ENCODE measurements around the gene PLB1. TPM values are rescaled to one million over a fixed set of nuclear protein-coding genes. Genes with fewer than 3 reads are reported as not detected.

PLB1 gene
- total and polyA plus RNA-seq, 5 donors: 0.86 to 2.7 (median 2.2) TPM

DNA sequence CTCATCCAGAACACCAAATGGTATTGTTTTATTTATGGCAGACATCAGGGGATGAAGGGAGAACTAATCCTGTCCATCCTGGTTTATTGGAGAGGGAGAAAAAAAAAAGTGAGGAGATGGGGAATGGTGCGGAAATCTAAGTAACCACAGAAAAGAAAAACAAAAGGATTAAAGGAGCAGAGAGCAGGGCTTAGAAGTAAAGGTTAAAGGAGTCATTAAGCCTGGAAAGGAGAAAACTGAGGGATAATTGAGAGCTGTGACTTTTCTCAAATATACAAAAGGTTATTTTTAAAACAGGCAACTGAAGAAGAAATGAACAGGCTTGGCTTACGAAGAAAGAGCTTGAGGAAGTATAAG lies 128.6 kb downstream of the PLB1 start:
- H3K9me3 ChIP-seq (ENCODE audit: control insufficient read depth, low read length): no peaks in the 10 kb centered on the region
- intact Hi-C loops (cut with DNase I): no loop called here

GRCh38 chr2:28624793-28625701 lies 129.2 kb downstream of the PLB1 start:
- peak overlapping the region; percentile 90 for H3K27ac ChIP-seq (ENCODE audit: low read length)
- 46% methylated on average over 19 of the region's 19 CpGs for WGBS
- H3K27me3 ChIP-seq (ENCODE audit: control insufficient read depth, insufficient read depth): no peaks in the 10 kb centered on the region
- no peak overlapping the region for H3K4me3 ChIP-seq (ENCODE audit: low read length)
- intact Hi-C loops (cut with DNase I): no loop called here
- peaks cover 34% of the 10 kb centered on the region for H3K4me1 ChIP-seq (ENCODE audit: control insufficient read depth, insufficient read depth, low read length)
- ATAC-seq: peak; percentile 60 to 76
- DNase-seq: peak; percentile 49 to 88 (median 79)
- no peaks in the 10 kb centered on the region for H3K9me3 ChIP-seq (ENCODE audit: control insufficient read depth, low read length)

More for the DNA sequence above, 128.6 kb downstream of the PLB1 start:
- ATAC-seq: no peak
- Histone ChIP-seq H3K27ac (ENCODE audit: low read length) (peak overlapping the region; percentile 18), H3K27me3 (ENCODE audit: control insufficient read depth, insufficient read depth) (no peaks in the 10 kb centered on the region), H3K4me3 (ENCODE audit: low read length) (no peak overlapping the region), H3K4me1 (ENCODE audit: control insufficient read depth, insufficient read depth, low read length) (peaks cover 33% of the 10 kb centered on the region)
- WGBS: 44% methylated on average over 2 of the region's 2 CpGs
- DNase-seq: no peak

DNA sequence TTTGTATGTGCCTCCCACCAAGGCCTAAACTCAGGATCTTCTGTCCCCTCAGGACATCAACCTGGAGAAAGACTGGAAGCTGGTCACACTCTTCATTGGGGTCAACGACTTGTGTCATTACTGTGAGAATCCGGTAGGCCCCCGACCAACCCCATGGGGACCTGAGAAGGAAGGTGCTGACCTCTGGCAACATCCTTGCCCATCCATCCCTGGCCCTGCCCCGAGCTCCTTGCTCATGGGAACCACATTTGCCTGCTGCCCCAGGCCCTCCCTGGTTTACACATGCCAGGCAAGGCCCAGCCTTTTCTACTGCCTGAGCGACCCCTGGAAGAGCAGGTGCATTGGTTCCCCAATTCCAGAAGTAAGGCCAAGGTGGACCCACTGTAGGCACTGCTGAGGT lies 130.5 kb downstream of the PLB1 start:
- Histone ChIP-seq H3K9me3 (ENCODE audit: control insufficient read depth, low read length) (no peaks in the 10 kb centered on the region), H3K4me1 (ENCODE audit: control insufficient read depth, insufficient read depth, low read length) (peaks cover 27% of the 10 kb centered on the region), H3K4me3 (ENCODE audit: low read length) (no peak overlapping the region), H3K27ac (ENCODE audit: low read length) (peak overlapping the region; percentile 88), H3K27me3 (ENCODE audit: control insufficient read depth, insufficient read depth) (no peaks in the 10 kb centered on the region)
- ATAC-seq (no peak), DNase-seq (no peak)
- WGBS: 90% methylated on average over 4 of the region's 5 CpGs
- intact Hi-C loops (cut with DNase I): no loop called here

- Histone ChIP-seq H3K4me3 (ENCODE audit: low read length) (no peak overlapping the region), H3K9me3 (ENCODE audit: control insufficient read depth, low read length) (no peaks in the 10 kb centered on the region), H3K27me3 (ENCODE audit: control insufficient read depth, insufficient read depth) (no peaks in the 10 kb centered on the region), H3K4me1 (ENCODE audit: control insufficient read depth, insufficient read depth, low read length) (peaks cover 25% of the 10 kb centered on the region), H3K27ac (ENCODE audit: low read length) (peak overlapping the region; percentile 88)
- ATAC-seq (peak; percentile 57 to 74), DNase-seq (peak in 1 of 3 donors; percentile 82)
- intact Hi-C loops (cut with DNase I): no loop called here
- WGBS: 60% methylated on average over 7 of the region's 7 CpGs
Measured at GRCh38 chr2:28626891-28627421, 131.1 kb downstream of the PLB1 start.

- Histone ChIP-seq H3K27ac (ENCODE audit: low read length) (peak overlapping the region; percentile 65), H3K4me1 (ENCODE audit: control insufficient read depth, insufficient read depth, low read length) (peaks cover 25% of the 10 kb centered on the region), H3K4me3 (ENCODE audit: low read length) (no peak overlapping the region), H3K9me3 (ENCODE audit: control insufficient read depth, low read length) (no peaks in the 10 kb centered on the region), H3K27me3 (ENCODE audit: control insufficient read depth, insufficient read depth) (no peaks in the 10 kb centered on the region)
- ATAC-seq (peak; percentile 2 to 8), DNase-seq (peak in 1 of 3 donors; percentile 64)
- 85% methylated on average over 5 of the region's 5 CpGs for WGBS
- intact Hi-C loops (cut with DNase I): no loop called here
Measured at GRCh38 chr2:28627722-28628480, 132.0 kb downstream of the PLB1 start.

GRCh38 chr2:28628506-28628905 lies 132.6 kb downstream of the PLB1 start:
- Histone ChIP-seq H3K27me3 (ENCODE audit: control insufficient read depth, insufficient read depth) (no peaks in the 10 kb centered on the region), H3K4me3 (ENCODE audit: low read length) (no peak overlapping the region), H3K27ac (ENCODE audit: low read length) (peak overlapping the region; percentile 65), H3K9me3 (ENCODE audit: control insufficient read depth, low read length) (no peaks in the 10 kb centered on the region), H3K4me1 (ENCODE audit: control insufficient read depth, insufficient read depth, low read length) (peaks cover 26% of the 10 kb centered on the region)
- ATAC-seq: no peak
- no peak for DNase-seq
- 99% methylated on average over 8 of the region's 8 CpGs for WGBS
- intact Hi-C loops (cut with DNase I): no loop called here

DNA sequence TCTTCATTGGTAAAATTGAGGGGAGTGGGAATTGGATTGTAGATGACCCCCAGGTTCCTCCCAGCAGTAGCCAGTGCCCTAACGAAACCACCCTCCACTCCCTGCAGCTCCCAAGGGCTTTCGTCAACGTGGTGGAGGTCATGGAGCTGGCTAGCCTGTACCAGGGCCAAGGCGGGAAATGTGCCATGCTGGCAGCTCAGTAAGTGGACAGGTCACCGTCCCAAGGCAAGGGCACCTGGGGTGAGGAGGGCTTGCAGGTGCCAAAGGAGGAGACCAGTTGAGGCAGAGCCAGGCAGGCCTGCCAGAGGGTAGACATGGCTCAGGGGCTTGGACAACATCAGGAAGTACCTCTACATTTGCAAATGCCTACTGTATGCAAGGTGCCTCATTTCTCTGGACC lies 133.1 kb downstream of the PLB1 start:
- ATAC-seq (no peak), DNase-seq (no peak)
- H3K9me3 ChIP-seq (ENCODE audit: control insufficient read depth, low read length): no peaks in the 10 kb centered on the region
- intact Hi-C loops (cut with DNase I): no loop called here
- no peaks in the 10 kb centered on the region for H3K27me3 ChIP-seq (ENCODE audit: control insufficient read depth, insufficient read depth)
- H3K4me1 ChIP-seq (ENCODE audit: control insufficient read depth, insufficient read depth, low read length): peaks cover 29% of the 10 kb centered on the region
- H3K27ac ChIP-seq (ENCODE audit: low read length): no peak overlapping the region
- WGBS: 68% methylated on average over 5 of the region's 5 CpGs
- no peak overlapping the region for H3K4me3 ChIP-seq (ENCODE audit: low read length)

DNA sequence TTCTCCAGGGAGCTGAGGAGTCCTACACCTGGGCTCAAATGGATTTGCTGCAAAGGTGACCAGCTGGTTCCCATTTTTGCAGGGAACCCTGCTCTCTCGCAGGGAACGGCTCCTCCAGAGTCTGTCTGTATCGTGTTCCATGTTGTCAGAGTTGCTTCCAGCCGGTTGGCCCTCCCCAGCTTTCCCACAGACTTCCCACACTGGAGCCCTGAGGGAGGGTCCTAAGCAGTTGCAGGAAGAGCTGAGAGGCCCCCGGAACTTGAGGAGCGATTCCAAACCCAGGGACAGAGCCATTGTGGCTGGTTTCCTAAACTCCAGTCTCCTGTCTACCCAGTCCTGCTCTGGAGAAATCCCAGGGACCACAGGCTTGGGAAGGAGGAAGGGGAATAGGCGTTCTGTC lies 134.1 kb downstream of the PLB1 start:
- 78% methylated on average over 7 of the region's 7 CpGs for WGBS
- H3K4me3 ChIP-seq (ENCODE audit: low read length): no peak overlapping the region
- H3K9me3 ChIP-seq (ENCODE audit: control insufficient read depth, low read length): no peaks in the 10 kb centered on the region
- peaks cover 29% of the 10 kb centered on the region for H3K4me1 ChIP-seq (ENCODE audit: control insufficient read depth, insufficient read depth, low read length)
- no peaks in the 10 kb centered on the region for H3K27me3 ChIP-seq (ENCODE audit: control insufficient read depth, insufficient read depth)
- ATAC-seq: no peak
- intact Hi-C loops (cut with DNase I): no loop called here
- no peak overlapping the region for H3K27ac ChIP-seq (ENCODE audit: low read length)
- no peak for DNase-seq

DNA sequence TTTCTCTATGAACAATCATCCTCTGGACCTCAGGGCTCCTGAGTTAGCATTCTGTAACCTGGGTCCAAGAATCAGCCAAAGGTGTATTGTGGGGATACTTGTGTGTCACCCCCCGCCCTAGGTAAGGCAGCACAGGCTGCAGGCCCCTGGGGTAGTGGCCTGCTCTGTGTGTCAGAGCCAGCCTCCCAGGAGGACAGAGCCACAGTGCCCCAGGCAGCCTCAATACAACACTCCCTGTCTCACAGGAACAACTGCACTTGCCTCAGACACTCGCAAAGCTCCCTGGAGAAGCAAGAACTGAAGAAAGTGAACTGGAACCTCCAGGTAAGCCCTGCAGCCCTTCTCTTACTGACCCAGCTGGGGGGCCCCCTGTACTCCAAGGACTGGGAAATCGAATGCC lies 134.5 kb downstream of the PLB1 start:
- H3K27me3 ChIP-seq (ENCODE audit: control insufficient read depth, insufficient read depth): no peaks in the 10 kb centered on the region
- intact Hi-C loops (cut with DNase I): no loop called here
- no peaks in the 10 kb centered on the region for H3K9me3 ChIP-seq (ENCODE audit: control insufficient read depth, low read length)
- 80% methylated on average over 3 of the region's 3 CpGs for WGBS
- no peak overlapping the region for H3K27ac ChIP-seq (ENCODE audit: low read length)
- DNase-seq: no peak
- no peak overlapping the region for H3K4me3 ChIP-seq (ENCODE audit: low read length)
- H3K4me1 ChIP-seq (ENCODE audit: control insufficient read depth, insufficient read depth, low read length): peaks cover 28% of the 10 kb centered on the region
- ATAC-seq: no peak

- H3K4me3 ChIP-seq (ENCODE audit: low read length): no peak overlapping the region
- no peak overlapping the region for H3K27ac ChIP-seq (ENCODE audit: low read length)
- WGBS: 59% methylated on average over 11 of the region's 11 CpGs
- peaks cover 27% of the 10 kb centered on the region for H3K4me1 ChIP-seq (ENCODE audit: control insufficient read depth, insufficient read depth, low read length)
- no peak for ATAC-seq
- no peaks in the 10 kb centered on the region for H3K27me3 ChIP-seq (ENCODE audit: control insufficient read depth, insufficient read depth)
- peak in 1 of 3 donors; percentile 66 for DNase-seq
- intact Hi-C loops (cut with DNase I): no loop called here
- H3K9me3 ChIP-seq (ENCODE audit: control insufficient read depth, low read length): no peaks in the 10 kb centered on the region
Measured at GRCh38 chr2:28631514-28632206, 135.8 kb downstream of the PLB1 start.
